Pulmonary artery endothelial cell (primary cell): Measurements from ENCODE around the gene STAG3. TPM values are rescaled to one million over a fixed set of nuclear protein-coding genes. Genes with fewer than 3 reads are reported as not detected.
"Not testable (repeated sequence)": the region's sequence is repeated elsewhere in the genome, so short reads cannot be mapped to it uniquely, and the experiment has no call there.

Source experiments
- DNase-seq: peaks from one replicate; pipeline ENCODE4 v3.0.0-alpha.2; 2011; ENCODE audit warnings: low read depth, low spot score
- total RNA-seq: library from RNA; depleted of rRNA; stranded (reverse); fragments of >200 nt; gene quantifications from 2 replicates; pipeline ENCODE4 v1.2.3, GENCODE V29; 2014

The STAG3 gene
- total RNA-seq, 1 donor from 2014 or later = 0.13 TPM

DNA sequence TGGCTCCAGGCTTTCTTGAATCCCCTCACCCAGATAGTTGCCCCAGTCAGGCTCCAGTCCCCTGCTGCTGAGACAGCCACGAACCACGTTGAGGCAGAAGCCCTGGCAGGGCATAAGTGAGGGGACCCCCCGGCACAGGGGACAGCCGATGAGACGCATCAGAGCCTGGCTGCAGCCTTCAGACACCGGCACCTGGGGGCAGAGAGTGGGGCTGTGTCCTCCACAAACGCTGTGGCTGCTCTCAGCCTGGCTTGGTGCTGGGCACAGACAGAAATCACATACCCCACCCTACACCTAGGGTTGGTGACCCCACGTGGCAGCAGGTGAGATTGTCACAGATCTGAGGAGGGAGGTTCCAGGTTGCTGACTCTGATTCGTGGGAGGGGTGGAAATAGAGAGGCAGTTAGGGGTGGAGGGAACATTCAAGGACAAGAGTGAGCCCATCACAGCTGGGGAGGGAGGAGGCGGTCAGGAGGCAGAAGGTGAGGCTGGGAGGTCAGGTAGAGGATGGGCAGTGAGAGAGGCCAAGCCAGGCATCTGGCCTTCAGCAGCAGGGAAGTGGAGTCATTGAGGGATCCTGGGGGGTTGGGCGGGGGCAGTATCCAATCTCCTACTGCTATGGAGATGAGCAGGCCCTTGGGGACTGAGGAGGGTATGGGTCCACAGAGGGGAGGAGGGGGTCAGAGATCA lies 3.8 kb upstream of the STAG3 start:
- DNase-seq = no peak

DNA sequence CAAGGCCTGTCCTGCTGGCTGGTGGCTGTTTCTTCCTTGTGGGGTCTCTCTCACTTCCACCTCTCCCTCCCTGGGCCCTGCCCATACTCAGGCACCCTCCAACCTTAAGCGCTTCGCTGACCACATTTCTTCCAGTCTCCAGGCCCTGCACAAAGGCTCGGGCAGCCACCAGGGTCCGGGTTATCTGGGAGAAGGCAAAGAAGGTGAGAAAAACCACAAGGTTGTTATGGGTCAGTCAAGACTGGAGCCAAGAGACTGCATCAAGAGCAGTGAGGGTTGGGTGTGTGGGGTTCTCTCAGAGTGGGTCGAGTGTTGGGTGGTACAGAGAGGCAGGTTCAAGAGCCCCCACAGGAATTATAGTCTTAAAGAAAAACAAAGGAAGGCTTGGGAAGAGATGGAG lies 3.1 kb upstream of the STAG3 start:
- no peak for DNase-seq

- DNase-seq = no peak
These were observed 2.3 kb upstream of the STAG3 start for GRCh38 chr7:100175296-100175935.

GRCh38 chr7:100176096-100177044 lies 1.3 kb upstream of the STAG3 start:
- DNase-seq = no peak

GRCh38 chr7:100180084-100180483 lies 2.4 kb downstream of the STAG3 start:
- not testable (repeated sequence) for DNase-seq

DNA sequence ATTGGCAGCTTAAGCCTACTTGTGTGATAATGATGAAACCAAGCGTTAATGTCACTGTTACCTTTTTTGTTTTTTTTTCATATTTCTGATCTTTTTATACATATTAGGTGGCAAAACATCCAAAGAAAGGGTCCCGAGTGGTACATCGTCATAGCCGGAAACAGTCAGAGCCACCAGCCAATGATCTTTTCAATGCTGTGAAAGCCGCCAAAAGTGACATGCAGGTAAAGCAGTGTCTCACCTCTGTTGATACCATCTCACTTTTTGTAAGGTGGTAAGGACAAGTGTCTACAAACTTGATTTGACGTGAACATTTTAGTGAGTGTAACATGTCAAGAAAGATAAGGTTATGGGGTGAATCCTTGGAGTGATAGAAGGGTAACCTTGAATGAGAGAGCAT lies 4.9 kb downstream of the STAG3 start:
- not testable (repeated sequence) for DNase-seq

GRCh38 chr7:100183090-100183489 lies 5.4 kb downstream of the STAG3 start:
- not testable (repeated sequence) for DNase-seq

DNA sequence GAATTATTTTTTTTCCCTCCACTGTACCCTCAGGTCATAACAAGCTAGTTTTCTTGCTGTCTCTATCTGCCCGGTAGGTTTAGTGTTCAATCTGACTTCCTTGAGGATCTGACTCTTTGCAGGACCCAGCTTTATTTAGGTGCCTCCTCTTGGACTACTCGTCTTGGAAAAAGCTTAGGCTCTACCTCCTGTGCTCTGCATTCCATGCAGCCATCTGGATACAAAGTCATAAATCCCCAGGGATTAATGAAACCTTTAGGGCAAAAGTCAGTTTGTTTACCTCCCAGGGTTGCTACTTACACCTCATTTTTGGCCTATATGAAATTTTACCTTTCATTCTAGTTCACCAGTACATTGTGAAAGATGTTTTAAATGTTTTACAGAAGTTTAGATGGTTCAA lies 8.0 kb downstream of the STAG3 start:
- DNase-seq = no peak

DNA sequence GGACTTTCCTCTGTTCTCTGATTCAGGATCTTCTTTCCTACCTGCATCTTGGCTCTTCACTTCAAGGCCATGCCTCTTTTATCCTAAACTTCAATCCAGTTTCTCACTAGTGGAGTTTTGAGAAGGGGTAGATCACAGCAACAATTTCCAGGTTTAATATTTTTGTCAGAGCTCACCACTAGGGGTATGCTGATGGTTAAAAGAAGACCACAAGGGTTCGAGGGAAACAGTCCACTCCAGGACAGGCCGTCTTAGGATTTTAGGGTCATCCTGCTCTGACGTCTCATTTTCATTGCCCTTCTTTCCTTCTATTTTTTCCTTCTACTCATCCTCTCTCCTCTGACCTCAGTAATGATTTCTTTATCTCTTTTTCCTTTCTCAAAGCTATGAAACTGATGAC lies 11.3 kb downstream of the STAG3 start:
- no peak for DNase-seq

- no peak for DNase-seq
These were observed 12.5 kb downstream of the STAG3 start for GRCh38 chr7:100190048-100190711.

- DNase-seq = no peak
These were observed 14.1 kb downstream of the STAG3 start for GRCh38 chr7:100191775-100192174.

GRCh38 chr7:100192281-100192862 lies 14.7 kb downstream of the STAG3 start:
- DNase-seq = not testable (repeated sequence)

GRCh38 chr7:100192969-100193368 lies 15.3 kb downstream of the STAG3 start:
- DNase-seq = no peak

- DNase-seq = no peak
These were observed 17.5 kb downstream of the STAG3 start for GRCh38 chr7:100195222-100195621.

GRCh38 chr7:100195901-100196322 lies 18.2 kb downstream of the STAG3 start:
- not testable (repeated sequence) for DNase-seq

GRCh38 chr7:100198266-100198665 lies 20.5 kb downstream of the STAG3 start:
- DNase-seq = no peak

DNA sequence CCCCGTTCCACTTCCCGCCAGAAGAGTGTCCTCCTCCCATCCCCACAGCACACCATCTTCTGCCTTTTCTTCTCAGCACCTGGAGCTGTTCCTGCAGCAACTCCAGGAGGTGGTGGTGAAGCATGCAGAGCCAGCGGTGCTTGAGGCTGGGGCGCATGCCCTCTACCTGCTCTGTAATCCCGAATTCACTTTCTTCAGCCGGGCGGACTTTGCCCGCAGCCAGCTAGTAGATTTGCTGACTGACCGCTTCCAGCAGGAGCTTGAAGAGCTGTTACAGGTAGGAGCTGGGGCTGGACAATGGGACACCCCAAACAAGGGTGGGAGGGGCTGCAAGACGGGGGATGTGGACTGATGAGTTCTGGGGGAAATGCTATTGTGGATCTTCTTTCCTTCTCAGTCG lies 23.0 kb downstream of the STAG3 start:
- no peak for DNase-seq

DNA sequence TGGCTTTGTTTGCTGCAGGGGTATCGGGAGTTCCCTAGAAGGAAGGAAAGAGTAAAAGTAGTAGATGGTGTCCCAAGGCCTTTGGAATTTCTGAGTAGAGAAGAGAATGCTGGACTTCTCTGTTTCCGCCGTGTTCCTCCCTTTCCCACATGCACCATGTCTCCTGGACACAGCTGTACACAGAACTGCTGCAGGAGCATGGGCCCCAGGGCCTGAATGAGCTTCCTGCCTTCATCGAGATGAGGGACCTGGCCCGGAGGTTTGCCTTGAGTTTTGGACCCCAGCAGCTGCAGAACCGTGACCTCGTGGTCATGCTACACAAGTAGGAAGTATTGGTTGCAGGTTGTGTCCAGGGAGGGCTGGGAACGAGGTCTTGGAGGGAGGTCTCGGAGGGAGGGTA lies 26.7 kb downstream of the STAG3 start:
- DNase-seq = no peak

DNA sequence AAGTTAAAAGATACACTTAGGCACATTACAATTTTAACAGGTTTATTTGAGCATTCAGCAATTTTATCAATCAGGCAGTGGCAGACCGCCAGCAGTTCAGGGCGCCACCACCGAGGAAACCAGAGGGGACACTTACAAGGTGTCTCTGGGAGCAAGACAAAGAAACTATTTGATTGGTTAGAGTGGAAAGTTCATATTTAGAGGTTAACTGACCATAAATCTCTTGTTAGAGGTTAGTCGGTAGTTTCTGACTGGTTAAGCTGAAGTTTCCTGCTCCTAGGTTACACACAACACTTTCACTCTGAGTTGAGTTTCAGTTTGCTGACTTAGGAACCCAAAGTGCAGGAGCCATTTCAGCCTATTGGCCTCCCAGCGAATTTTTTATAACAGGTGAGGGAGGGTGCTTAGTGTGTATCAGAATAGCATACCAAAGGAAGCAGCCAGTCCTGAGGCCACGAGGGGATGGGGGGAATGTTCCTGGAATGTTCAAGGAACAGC lies 31.2 kb downstream of the STAG3 start:
- DNase-seq = no peak

GRCh38 chr7:100209493-100209892 lies 31.8 kb downstream of the STAG3 start:
- DNase-seq = no peak

DNA sequence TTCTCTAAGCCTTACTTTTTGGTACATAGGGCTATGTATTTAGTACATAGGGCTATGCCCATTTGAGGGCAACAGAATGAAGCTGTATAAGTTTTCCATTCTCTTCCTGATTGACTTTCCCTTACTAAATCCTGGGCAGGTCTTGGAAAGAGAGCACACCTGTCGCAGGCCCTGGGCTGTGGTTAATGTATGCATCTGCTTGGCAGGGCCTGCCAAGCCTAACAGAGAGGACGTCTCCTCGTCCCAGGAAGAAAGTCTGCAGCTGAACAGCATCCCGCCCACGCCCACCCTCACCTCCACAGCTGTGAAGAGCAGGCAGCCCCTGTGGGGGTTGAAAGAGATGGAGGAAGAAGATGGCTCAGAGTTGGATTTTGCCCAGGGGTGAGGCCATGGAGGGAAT lies 33.1 kb downstream of the STAG3 start:
- no peak for DNase-seq
